DOHH2 (cell line): ENCODE data around the gene FAXC.

Experiments used
- EZH2phosphoT487 ChIP-seq: fragments of 200-600 bp; sonication (generic); IDR thresholded peaks from 2 replicates; pipeline ENCODE4 v1.6.1; 2017; ENCODE audit warnings: borderline replicate concordance, mild to moderate bottlenecking, antibody characterized with exemption, low read length, moderate library complexity, mixed read lengths
- TF ChIP-seq, protein P1 (sequence below): fragments of 200-600 bp; sonication (generic); IDR thresholded peaks from one replicate; pipeline ENCODE4 v1.5.1; 2014; ENCODE audit warnings: antibody characterized with exemption, mild to moderate bottlenecking, low read depth, low read length; ENCODE audit not compliant: poor library complexity, severe bottlenecking

- TF ChIP-seq, protein P1, sequence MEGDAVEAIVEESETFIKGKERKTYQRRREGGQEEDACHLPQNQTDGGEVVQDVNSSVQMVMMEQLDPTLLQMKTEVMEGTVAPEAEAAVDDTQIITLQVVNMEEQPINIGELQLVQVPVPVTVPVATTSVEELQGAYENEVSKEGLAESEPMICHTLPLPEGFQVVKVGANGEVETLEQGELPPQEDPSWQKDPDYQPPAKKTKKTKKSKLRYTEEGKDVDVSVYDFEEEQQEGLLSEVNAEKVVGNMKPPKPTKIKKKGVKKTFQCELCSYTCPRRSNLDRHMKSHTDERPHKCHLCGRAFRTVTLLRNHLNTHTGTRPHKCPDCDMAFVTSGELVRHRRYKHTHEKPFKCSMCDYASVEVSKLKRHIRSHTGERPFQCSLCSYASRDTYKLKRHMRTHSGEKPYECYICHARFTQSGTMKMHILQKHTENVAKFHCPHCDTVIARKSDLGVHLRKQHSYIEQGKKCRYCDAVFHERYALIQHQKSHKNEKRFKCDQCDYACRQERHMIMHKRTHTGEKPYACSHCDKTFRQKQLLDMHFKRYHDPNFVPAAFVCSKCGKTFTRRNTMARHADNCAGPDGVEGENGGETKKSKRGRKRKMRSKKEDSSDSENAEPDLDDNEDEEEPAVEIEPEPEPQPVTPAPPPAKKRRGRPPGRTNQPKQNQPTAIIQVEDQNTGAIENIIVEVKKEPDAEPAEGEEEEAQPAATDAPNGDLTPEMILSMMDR: no peak
- TF ChIP-seq EZH2phosphoT487: no peak
These were observed 60.8 kb downstream of the FAXC start for GRCh38 chr6:99288668-99289067.
